ENCODE results near the gene IFI27L2. TPM values are rescaled to one million over a fixed set of nuclear protein-coding genes. Genes with fewer than 3 reads are reported as not detected.

Gene IFI27L2
- total and polyA plus RNA-seq, 2 of the 8 experiments (the other 6 are each of a cell fraction or from before 2014, with no cell fraction given), result 14.0 to 69.6 TPM

- no peak for TF ChIP-seq SIRT6 (IDR thresholded peaks at IDR 0.05; ENCODE audit: low read length)
- no peak for TF ChIP-seq SP1 (IDR thresholded peaks at IDR 0.05; ENCODE audit: low read depth, low read length)
Measured at GRCh38 chr14:94158239-94158883, 29.0 kb upstream of the IFI27L2 start (continued).
